ENCODE results near the gene PIGL. TPM values are rescaled to one million over a fixed set of nuclear protein-coding genes. Genes with fewer than 3 reads are reported as not detected.

Gene PIGL
- total RNA-seq, 2 donors from 2014 or later, result 41.1 to 57.0 TPM

GRCh38 chr17:16374146-16374938 is 157.3 kb downstream of the PIGL start:
- H3K9ac ChIP-seq (ENCODE audit: extremely low read depth, low read length, poor library complexity, severe bottlenecking), result no peak overlapping the region
- WGBS, 2 experiments (ENCODE audit: insufficient coverage in 1 of 2, insufficient read length in 1 of 2), result 92 to 95% methylated on average over 9 to 10 of the region's 16 CpGs
- no peak overlapping the region for H3K4me3 Mint-ChIP-seq
- H3K9me3 ChIP-seq (ENCODE audit: control insufficient read depth, low read length), result no peaks in the 10 kb centered on the region
- H3K4me3 ChIP-seq (ENCODE audit: low read length), result no peak overlapping the region
- H3K27ac Mint-ChIP-seq, result no peak overlapping the region
- no peaks in the 10 kb centered on the region for H3K4me1 ChIP-seq (ENCODE audit: control insufficient read depth, insufficient read depth, low read length)
- no peak for DNase-seq
- TF ChIP-seq CTCF (conservative IDR thresholded peaks at IDR 0.05), result no peak
- H3K36me3 Mint-ChIP-seq (ENCODE audit: low read depth), result no peaks in the 10 kb centered on the region
- H3K27me3 ChIP-seq (ENCODE audit: control insufficient read depth, insufficient read depth, low read length, poor library complexity, severe bottlenecking), result no peaks in the 10 kb centered on the region
- H3K27me3 Mint-ChIP-seq (ENCODE audit: insufficient read depth), result no peaks in the 10 kb centered on the region
- no peaks in the 10 kb centered on the region for H3K4me1 Mint-ChIP-seq
- no peaks in the 10 kb centered on the region for H3K36me3 ChIP-seq (ENCODE audit: control insufficient read depth, insufficient read depth, low read length)
- no peaks in the 10 kb centered on the region for H3K9me3 Mint-ChIP-seq
- H3K27ac ChIP-seq (ENCODE audit: low read depth, low read length), result no peak overlapping the region

Small RNA genes within 50 kb of the gene (microRNA-seq; reads per million reads assigned to microRNA genes)
- not detected for gene MIR1288 (ENCODE audit: borderline microRNAs expressed)

Other genes with a start within 250 kb of the PIGL start
- 10 to 100 TPM; 45.5 to 58.8 TPM for gene ZSWIM7, start 217.5 kb upstream of the PIGL start, total RNA-seq
- gene TTC19, start 217.4 kb upstream of the PIGL start, total RNA-seq, result 10 to 100 TPM; 48.2 to 53.2 TPM
- gene NCOR1, start 1.7 kb upstream of the PIGL start, total RNA-seq, result 100 to 1,000 TPM; 112 to 141 TPM
- 100 to 1,000 TPM; 109 to 202 TPM for gene CENPV, start 136.3 kb downstream of the PIGL start, total RNA-seq
- 1,000 to 10,000 TPM; 1,658 to 1,721 TPM for gene UBB, start 163.9 kb downstream of the PIGL start, total RNA-seq
- 1 to 10 TPM in 1 of 2 donors, under 1 TPM in 1; 0.51 to 1.1 TPM for gene TRPV2, start 198.4 kb downstream of the PIGL start, total RNA-seq

Data from endodermal cell (in vitro differentiated cells).